ENCODE measurements around the gene PPL. TPM values are rescaled to one million over a fixed set of nuclear protein-coding genes. Genes with fewer than 3 reads are reported as not detected.

Gene PPL
- total and polyA plus RNA-seq, 2 experiments from 2014 or later, result 32.8 to 44.5 TPM

DNA sequence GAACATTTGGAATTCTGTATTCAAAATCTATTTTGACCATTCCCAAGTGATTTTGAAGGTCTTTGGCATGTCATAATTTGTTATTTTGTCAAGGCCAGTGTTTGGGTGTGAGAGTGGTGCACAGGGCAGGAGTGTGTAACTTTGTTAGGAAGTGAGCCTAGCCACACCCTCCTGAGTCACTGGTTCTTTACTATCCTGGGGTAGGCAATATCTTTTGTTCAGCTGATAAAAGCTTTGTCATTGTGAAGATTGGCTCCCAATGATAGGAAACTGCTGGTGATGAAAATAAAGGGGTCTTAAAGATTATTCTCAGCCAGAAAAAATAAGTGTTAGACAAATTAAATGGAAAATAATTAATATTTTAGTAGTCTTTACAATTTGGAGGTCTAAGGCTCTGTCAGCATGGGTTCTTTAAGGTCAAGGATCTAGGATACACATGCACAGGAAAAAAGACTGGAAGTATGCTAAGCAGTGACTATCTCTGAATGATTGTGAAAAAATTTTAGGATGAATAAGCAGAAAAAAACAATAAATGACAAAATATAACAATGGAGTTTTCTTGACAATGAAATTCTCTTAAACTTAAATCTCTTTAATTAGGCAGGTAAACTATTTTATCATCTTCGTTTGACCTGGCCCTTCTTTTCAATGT, 84.6 kb downstream of the PPL start:
- H4K20me1 ChIP-seq (ENCODE audit: insufficient read depth, poor library complexity, severe bottlenecking), result peaks cover 50% of the 10 kb centered on the region
- H3K79me2 ChIP-seq, result peaks cover 92% of the 10 kb centered on the region
- no peaks in the 10 kb centered on the region for H3K9me3 ChIP-seq (ENCODE audit: low read depth)
- TF ChIP-seq EZH2phosphoT487 (IDR thresholded peaks at IDR 0.05; ENCODE audit: low read depth, severe bottlenecking, unreplicated experiment) (no peak), EZH2 (IDR thresholded peaks at IDR 0.05; ENCODE audit: borderline replicate concordance) (no peak), CTCF (IDR thresholded peaks at IDR 0.05; ENCODE audit: poor library complexity) (no peak)
- H3K36me3 ChIP-seq (replicated peaks; ENCODE audit: insufficient read depth, low read depth), result no peaks in the 10 kb centered on the region
- peaks cover 20% of the 10 kb centered on the region for H3K4me1 ChIP-seq (ENCODE audit: insufficient read depth)
- 75% methylated on average over 1 of the region's 1 CpG for WGBS (ENCODE audit: low lambda C conversion rate, missing lambda C conversion rate)
- H2AFZ ChIP-seq, result no peak overlapping the region
- H3K9me2 ChIP-seq (replicated peaks; ENCODE audit: insufficient read depth), result no peaks in the 10 kb centered on the region
- no peak overlapping the region for H3K4me2 ChIP-seq
- no peak for DNase-seq (ENCODE audit: low spot score)
- no peak overlapping the region for H3K4me3 ChIP-seq
- H3K27ac ChIP-seq, result no peak overlapping the region
- H3K27me3 ChIP-seq, result no peaks in the 10 kb centered on the region

DNA sequence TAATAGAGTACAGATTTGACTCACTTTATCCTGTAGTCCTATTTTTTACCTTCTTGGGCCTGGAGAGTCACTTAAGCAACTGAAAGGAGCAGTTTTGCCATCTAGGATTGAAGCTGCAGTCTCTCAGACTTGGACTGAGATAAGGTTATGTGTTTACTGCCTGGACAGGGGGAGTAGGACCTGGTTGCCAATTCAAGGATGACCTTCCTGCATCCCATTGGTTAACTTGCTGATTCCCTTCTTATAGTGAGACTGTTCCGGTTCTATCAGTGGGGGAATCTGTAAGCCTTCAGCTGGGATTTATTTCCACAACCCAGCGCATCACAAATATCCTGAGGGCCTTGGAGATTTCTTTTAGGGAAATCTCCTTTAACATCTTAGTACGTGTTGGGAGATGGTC, 86.7 kb downstream of the PPL start:
- H3K27ac ChIP-seq, result no peak overlapping the region
- no peak for DNase-seq (ENCODE audit: low spot score)
- H3K79me2 ChIP-seq, result peaks cover 91% of the 10 kb centered on the region
- no peaks in the 10 kb centered on the region for H3K9me3 ChIP-seq (ENCODE audit: low read depth)
- H3K36me3 ChIP-seq (replicated peaks; ENCODE audit: insufficient read depth, low read depth), result no peaks in the 10 kb centered on the region
- peaks cover 54% of the 10 kb centered on the region for H4K20me1 ChIP-seq (ENCODE audit: insufficient read depth, poor library complexity, severe bottlenecking)
- peak overlapping the region; percentile 91 for H3K4me2 ChIP-seq
- no peak overlapping the region for H2AFZ ChIP-seq
- H3K27me3 ChIP-seq, result no peaks in the 10 kb centered on the region
- WGBS (ENCODE audit: low lambda C conversion rate, missing lambda C conversion rate), result 62% methylated on average over 3 of the region's 3 CpGs
- TF ChIP-seq EZH2 (IDR thresholded peaks at IDR 0.05; ENCODE audit: borderline replicate concordance), result no peak
- TF ChIP-seq CTCF (IDR thresholded peaks at IDR 0.05; ENCODE audit: poor library complexity), result no peak
- no peak for TF ChIP-seq EZH2phosphoT487 (IDR thresholded peaks at IDR 0.05; ENCODE audit: low read depth, severe bottlenecking, unreplicated experiment)
- H3K9me2 ChIP-seq (replicated peaks; ENCODE audit: insufficient read depth), result no peaks in the 10 kb centered on the region
- H3K4me3 ChIP-seq, result no peak overlapping the region
- peaks cover 31% of the 10 kb centered on the region for H3K4me1 ChIP-seq (ENCODE audit: insufficient read depth)

DNA sequence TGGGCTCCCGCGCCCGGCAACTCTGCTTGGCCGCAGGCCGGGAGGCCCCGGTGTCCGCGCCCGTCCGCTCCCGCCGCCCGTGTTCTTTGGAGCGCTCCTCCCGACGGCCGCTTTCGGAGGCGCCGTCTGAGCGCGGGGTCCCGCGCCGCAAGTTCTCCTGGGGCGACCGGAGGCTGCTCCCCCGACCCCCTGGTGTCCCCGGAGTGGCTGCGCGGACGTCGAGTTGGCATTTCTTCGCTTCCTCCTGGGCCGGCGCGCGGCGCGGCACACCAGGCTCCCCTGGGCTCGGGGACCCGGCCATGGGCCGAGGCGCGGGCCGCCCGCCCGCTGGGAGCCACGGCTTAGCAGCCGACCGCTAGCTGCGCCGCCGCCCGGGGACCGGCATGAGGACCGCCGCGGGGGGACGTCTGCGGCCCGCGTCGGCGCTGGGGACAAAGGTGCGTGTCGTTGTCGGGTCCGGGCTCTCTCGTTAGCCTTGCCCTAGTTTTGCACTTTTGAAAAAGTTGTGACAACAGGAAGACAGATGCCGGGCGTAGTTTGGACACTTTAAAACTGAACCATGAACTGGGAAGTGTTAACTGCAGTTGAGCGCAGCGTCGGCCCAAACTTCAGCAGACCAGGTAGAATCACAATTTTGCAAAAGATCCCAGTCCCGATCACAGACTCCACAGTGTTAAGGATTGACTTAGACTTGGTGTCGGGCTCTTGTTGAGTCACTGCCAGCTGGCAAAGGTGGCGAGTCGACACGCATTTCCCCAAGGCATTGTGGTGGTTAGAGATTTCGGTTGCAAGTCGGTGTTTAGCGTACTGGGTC, 89.0 kb downstream of the PPL start:
- Histone ChIP-seq H3K4me1 (ENCODE audit: insufficient read depth) (peaks cover 31% of the 10 kb centered on the region), H4K20me1 (ENCODE audit: insufficient read depth, poor library complexity, severe bottlenecking) (peaks cover 53% of the 10 kb centered on the region), H3K4me3 (peak overlapping the region; percentile 62), H3K27me3 (no peaks in the 10 kb centered on the region), H3K9me2 (replicated peaks; ENCODE audit: insufficient read depth) (no peaks in the 10 kb centered on the region), H3K79me2 (peaks cover 92% of the 10 kb centered on the region), H3K36me3 (replicated peaks; ENCODE audit: insufficient read depth, low read depth) (no peaks in the 10 kb centered on the region), H3K4me2 (peak overlapping the region; percentile 91), H2AFZ (peak overlapping the region; percentile 59), H3K27ac (peak overlapping the region; percentile 93), H3K9me3 (ENCODE audit: low read depth) (no peaks in the 10 kb centered on the region)
- TF ChIP-seq CTCF (IDR thresholded peaks at IDR 0.05; ENCODE audit: poor library complexity) (peak; percentile 1), EZH2phosphoT487 (IDR thresholded peaks at IDR 0.05; ENCODE audit: low read depth, severe bottlenecking, unreplicated experiment) (no peak)
- DNase-seq (ENCODE audit: low spot score), result peak; percentile 66
- WGBS (ENCODE audit: low lambda C conversion rate, missing lambda C conversion rate), result 1% methylated on average over 71 of the region's 83 CpGs

All from hepatocyte (in vitro differentiated cells).